Endodermal cell (in vitro differentiated cells): Measurements from ENCODE around the gene PLAGL1. TPM values are rescaled to one million over a fixed set of nuclear protein-coding genes. Genes with fewer than 3 reads are reported as not detected.
"Not testable (repeated sequence)": the region's sequence is repeated elsewhere in the genome, so short reads cannot be mapped to it uniquely, and the experiment has no call there.

Experiments used
- DNase-seq: peaks from one replicate; pipeline ENCODE4 v3.0.0-alpha.2; 2017
- H3K27ac ChIP-seq: 2 replicates; pipeline ENCODE4 v1.5.1; 2013; ENCODE audit warnings: mild to moderate bottlenecking, low read depth, low read length, moderate library complexity
- H3K27me3 ChIP-seq: 2 replicates; pipeline ENCODE4 v1.6.1; 2013; ENCODE audit warnings: mild to moderate bottlenecking, low read length, moderate library complexity; ENCODE audit not compliant: insufficient read depth, control insufficient read depth, poor library complexity, severe bottlenecking
- H3K36me3 ChIP-seq: 2 replicates; pipeline ENCODE4 v1.7.0; 2013; ENCODE audit warnings: mild to moderate bottlenecking, low read length, moderate library complexity; ENCODE audit not compliant: control insufficient read depth, insufficient read depth
- H3K4me1 ChIP-seq: one replicate; pipeline ENCODE4 v1.7.0; 2013; ENCODE audit warnings: low read length; ENCODE audit not compliant: control insufficient read depth, insufficient read depth
- H3K4me3 ChIP-seq: 2 replicates; pipeline ENCODE4 v1.5.1; 2013; ENCODE audit warnings: mild to moderate bottlenecking, low read length, moderate library complexity
- H3K9ac ChIP-seq: 2 replicates; pipeline ENCODE4 v1.6.1; 2013; ENCODE audit warnings: mild to moderate bottlenecking, low read length, moderate library complexity; ENCODE audit not compliant: poor library complexity, severe bottlenecking; ENCODE audit errors: extremely low read depth
- H3K9me3 ChIP-seq: 2 replicates; pipeline ENCODE4 v1.6.1; 2013; ENCODE audit warnings: mild to moderate bottlenecking, low read length, moderate library complexity; ENCODE audit not compliant: control insufficient read depth
- H3K27ac Mint-ChIP-seq: 2 replicates; pipeline ENCODE4 v1.8.0; 2020; ENCODE audit warnings: mixed read lengths
- H3K27me3 Mint-ChIP-seq: 2 replicates; pipeline ENCODE4 v1.8.0; 2021; ENCODE audit warnings: mild to moderate bottlenecking, mixed read lengths; ENCODE audit not compliant: insufficient read depth
- H3K36me3 Mint-ChIP-seq: 2 replicates; pipeline ENCODE4 v1.8.0; 2020; ENCODE audit warnings: low read depth, mixed read lengths
- H3K4me1 Mint-ChIP-seq: 2 replicates; pipeline ENCODE4 v1.8.0; 2020; ENCODE audit warnings: mixed read lengths
- H3K4me3 Mint-ChIP-seq: 2 replicates; pipeline ENCODE4 v1.8.0; 2020; ENCODE audit warnings: mild to moderate bottlenecking, moderate library complexity, mixed read lengths
- H3K9me3 Mint-ChIP-seq: 2 replicates; pipeline ENCODE4 v1.8.0; 2020; ENCODE audit warnings: mild to moderate bottlenecking, mixed read lengths
- CTCF ChIP-seq: fragments of 200-600 bp; sonication (generic); conservative IDR thresholded peaks from 2 replicates; pipeline ENCODE4 v1.5.0; 2021; ENCODE audit warnings: antibody characterized with exemption, mild to moderate bottlenecking
- WGBS, 2 experiments: methylation state at CpG; one replicate each; pipeline versions ENCODE4 v1.1.5 to v1.1.7; 2013; ENCODE audit warnings: missing lambda C conversion rate in 2 of 2, mixed read lengths in 1 of 2; ENCODE audit not compliant: insufficient coverage in 1 of 2, insufficient read length in 1 of 2; 5-methylcytosine and 5-hydroxymethylcytosine counted together
- total RNA-seq, 2 donors: library from RNA; stranded (reverse); fragmentation: NEBNext Ultra II Directional in 1 of 2; extraction: Animal tissue kit (Norgen Biotek cat#: 25700) in 1 of 2; gene quantifications; 2 replicates in 1 of 2; 3 replicates in 1 of 2; pipeline ENCODE4 v1.2.1, GENCODE V29; 2021

The PLAGL1 gene
- total RNA-seq, 2 donors from 2014 or later: 1.4 to 1.6 TPM

- H3K27ac Mint-ChIP-seq: no peak overlapping the region
- Histone ChIP-seq H3K9ac (no peak overlapping the region), H3K4me1 (peaks cover 4% of the 10 kb centered on the region), H3K4me3 (no peak overlapping the region), H3K9me3 (peaks cover 27% of the 10 kb centered on the region), H3K27me3 (peaks cover 15% of the 10 kb centered on the region), H3K36me3 (no peaks in the 10 kb centered on the region), H3K27ac (no peak overlapping the region)
- peaks cover 27% of the 10 kb centered on the region for H3K9me3 Mint-ChIP-seq
- no peak for DNase-seq
- H3K36me3 Mint-ChIP-seq: peaks cover 1% of the 10 kb centered on the region
- H3K4me1 Mint-ChIP-seq: peaks cover 6% of the 10 kb centered on the region
- H3K27me3 Mint-ChIP-seq: peaks cover 57% of the 10 kb centered on the region
- H3K4me3 Mint-ChIP-seq: no peak overlapping the region
- TF ChIP-seq CTCF: no peak
Observed at GRCh38 chr6:144052488-144052887, 44.4 kb upstream of the PLAGL1 start.

DNA sequence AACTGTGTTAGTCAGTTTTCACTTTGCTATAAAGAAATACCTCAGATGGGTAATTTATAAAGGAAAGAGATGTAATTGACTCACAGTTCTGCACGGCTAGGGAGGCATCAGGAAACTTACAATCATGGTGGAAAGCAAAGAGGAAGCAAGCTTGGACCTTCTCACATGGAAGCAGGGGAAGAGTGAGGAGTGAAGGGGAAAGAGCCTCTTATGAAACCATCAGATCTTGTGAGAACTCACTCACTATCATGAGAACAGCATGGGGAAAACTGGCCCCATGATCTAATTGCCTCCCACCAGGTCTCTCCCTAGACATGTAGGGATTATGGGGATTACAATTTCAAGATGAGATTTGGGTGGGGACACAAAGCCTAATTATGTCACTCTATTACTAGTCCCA lies 41.3 kb upstream of the PLAGL1 start:
- H3K36me3 Mint-ChIP-seq: peaks cover 1% of the 10 kb centered on the region
- Histone ChIP-seq H3K36me3 (no peaks in the 10 kb centered on the region), H3K27ac (no peak overlapping the region), H3K9ac (no peak overlapping the region), H3K9me3 (peaks cover 27% of the 10 kb centered on the region), H3K27me3 (peaks cover 15% of the 10 kb centered on the region), H3K4me1 (peaks cover 4% of the 10 kb centered on the region), H3K4me3 (no peak overlapping the region)
- 88 to 92% methylated on average over 1 of the region's 1 CpG for WGBS, 2 experiments
- no peak overlapping the region for H3K27ac Mint-ChIP-seq
- H3K4me3 Mint-ChIP-seq: no peak overlapping the region
- H3K4me1 Mint-ChIP-seq: peaks cover 6% of the 10 kb centered on the region
- TF ChIP-seq CTCF: no peak
- no peak for DNase-seq
- peaks cover 35% of the 10 kb centered on the region for H3K9me3 Mint-ChIP-seq
- peaks cover 46% of the 10 kb centered on the region for H3K27me3 Mint-ChIP-seq

DNA sequence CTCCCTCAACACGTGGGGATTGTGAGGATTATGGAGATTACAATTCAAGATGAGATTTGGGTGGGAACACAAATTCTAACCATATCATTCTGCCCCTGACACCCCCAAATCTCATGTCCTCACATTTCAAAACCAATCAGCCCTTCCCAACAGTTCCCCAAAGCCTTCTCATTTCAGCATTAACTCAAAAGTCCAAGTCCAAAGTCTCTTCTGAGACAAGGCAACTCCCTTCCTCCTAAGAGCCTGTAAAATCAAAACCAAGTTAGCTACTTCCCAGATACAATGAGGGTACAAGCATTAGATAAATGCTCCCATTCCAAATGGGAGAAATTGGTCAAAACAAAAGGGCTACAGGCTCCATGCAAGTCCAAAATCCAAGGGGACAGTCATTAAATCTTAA lies 39.6 kb upstream of the PLAGL1 start:
- Histone ChIP-seq H3K36me3 (no peaks in the 10 kb centered on the region), H3K27ac (no peak overlapping the region), H3K4me1 (peaks cover 4% of the 10 kb centered on the region), H3K9me3 (peaks cover 27% of the 10 kb centered on the region), H3K4me3 (no peak overlapping the region), H3K9ac (no peak overlapping the region), H3K27me3 (peaks cover 15% of the 10 kb centered on the region)
- no CpG with 5 or more reads among the region's 1 CpG for WGBS, 2 experiments
- Mint-ChIP-seq H3K4me3 (no peak overlapping the region), H3K36me3 (peaks cover 1% of the 10 kb centered on the region), H3K4me1 (peaks cover 6% of the 10 kb centered on the region), H3K27ac (no peak overlapping the region), H3K9me3 (peaks cover 38% of the 10 kb centered on the region), H3K27me3 (peaks cover 44% of the 10 kb centered on the region)
- no peak for DNase-seq
- no peak for TF ChIP-seq CTCF

DNA sequence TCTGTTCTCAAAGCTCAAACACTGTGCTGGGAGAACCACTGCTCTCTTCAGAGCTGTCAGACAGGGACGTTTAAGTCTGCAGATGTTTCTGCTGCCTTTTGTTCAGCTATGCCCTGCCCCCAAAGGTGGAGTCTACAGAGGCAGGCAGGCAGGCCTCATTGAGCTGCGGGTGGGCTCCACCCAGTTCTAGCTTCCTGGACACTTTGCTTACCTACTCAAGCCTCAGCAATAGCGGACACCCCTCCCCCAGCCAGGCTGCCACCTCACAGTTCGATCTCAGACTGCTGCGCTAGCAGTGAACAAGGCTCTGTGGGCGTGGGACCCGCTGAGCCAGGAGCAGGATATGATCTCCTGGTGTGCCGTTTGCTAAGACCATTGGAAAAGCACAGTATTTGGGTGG lies 38.6 kb upstream of the PLAGL1 start:
- H3K36me3 ChIP-seq, H3K4me3 ChIP-seq, H3K4me3 Mint-ChIP-seq, H3K4me1 ChIP-seq, H3K27ac ChIP-seq, H3K4me1 Mint-ChIP-seq, H3K27ac Mint-ChIP-seq, H3K36me3 Mint-ChIP-seq, H3K9ac ChIP-seq, DNase-seq: not testable (repeated sequence)
- Histone ChIP-seq H3K27me3 (peaks cover 15% of the 10 kb centered on the region), H3K9me3 (peaks cover 27% of the 10 kb centered on the region)
- H3K27me3 Mint-ChIP-seq: peaks cover 49% of the 10 kb centered on the region
- peaks cover 42% of the 10 kb centered on the region for H3K9me3 Mint-ChIP-seq
- WGBS, 2 experiments: 91 to 98% methylated on average over 6 to 8 of the region's 8 CpGs

- not testable (repeated sequence) for H3K9ac ChIP-seq, DNase-seq, H3K4me1 ChIP-seq, H3K4me3 Mint-ChIP-seq, H3K36me3 Mint-ChIP-seq, H3K36me3 ChIP-seq, H3K27ac Mint-ChIP-seq, H3K4me3 ChIP-seq, H3K27me3 ChIP-seq, H3K4me1 Mint-ChIP-seq, H3K27ac ChIP-seq
- peaks cover 44% of the 10 kb centered on the region for H3K27me3 Mint-ChIP-seq
- 90 to 100% methylated on average over 1 to 2 of the region's 2 CpGs for WGBS, 2 experiments
- peaks cover 24% of the 10 kb centered on the region for H3K9me3 ChIP-seq
- peaks cover 41% of the 10 kb centered on the region for H3K9me3 Mint-ChIP-seq
Observed at GRCh38 chr6:144044989-144045388, 36.9 kb upstream of the PLAGL1 start.
